SIG-M5 treated with dmso at 0.1 percent for 504 hours (cell line): ENCODE results near the gene ZNF451.
"Not testable (repeated sequence)": the region's sequence is repeated elsewhere in the genome, so short reads cannot be mapped to it uniquely, and the experiment has no call there.

Experiments
- DNase-seq: peaks from one replicate; lab custom pipeline; 2025; ENCODE audit not compliant: unreplicated experiment; lab: John Stamatoyannopoulos, UW

Gene ZNF451

GRCh38 chr6:57089687-57090457 lies at the start of gene ZNF451:
ZNF451 (plus strand) TSS chr6:57090188; CDS start chr6:57090254, 66 bp downstream.
- DNase-seq: peak; percentile 93

DNA sequence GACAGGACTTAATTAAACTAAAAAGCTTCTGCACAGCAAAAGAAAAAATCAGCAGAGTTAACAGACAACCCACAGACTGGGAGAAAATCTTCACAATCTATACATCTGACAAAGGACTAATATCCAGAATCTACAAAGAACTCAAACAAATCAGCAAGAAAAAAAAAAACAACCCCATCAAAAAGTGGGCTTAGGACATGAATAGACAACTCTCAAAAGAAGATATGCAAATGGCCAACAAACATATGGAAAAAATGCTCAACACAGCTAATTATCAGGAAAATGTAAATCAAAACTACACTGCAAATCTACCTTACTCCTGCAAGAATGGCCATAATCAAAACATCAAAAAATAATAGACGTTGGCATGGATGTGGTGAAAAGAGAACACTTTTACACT lies 45.9 kb upstream of the ZNF451 start:
- not testable (repeated sequence) for DNase-seq

GRCh38 chr6:57044568-57044967 lies 45.4 kb upstream of the ZNF451 start:
- no peak for DNase-seq

DNA sequence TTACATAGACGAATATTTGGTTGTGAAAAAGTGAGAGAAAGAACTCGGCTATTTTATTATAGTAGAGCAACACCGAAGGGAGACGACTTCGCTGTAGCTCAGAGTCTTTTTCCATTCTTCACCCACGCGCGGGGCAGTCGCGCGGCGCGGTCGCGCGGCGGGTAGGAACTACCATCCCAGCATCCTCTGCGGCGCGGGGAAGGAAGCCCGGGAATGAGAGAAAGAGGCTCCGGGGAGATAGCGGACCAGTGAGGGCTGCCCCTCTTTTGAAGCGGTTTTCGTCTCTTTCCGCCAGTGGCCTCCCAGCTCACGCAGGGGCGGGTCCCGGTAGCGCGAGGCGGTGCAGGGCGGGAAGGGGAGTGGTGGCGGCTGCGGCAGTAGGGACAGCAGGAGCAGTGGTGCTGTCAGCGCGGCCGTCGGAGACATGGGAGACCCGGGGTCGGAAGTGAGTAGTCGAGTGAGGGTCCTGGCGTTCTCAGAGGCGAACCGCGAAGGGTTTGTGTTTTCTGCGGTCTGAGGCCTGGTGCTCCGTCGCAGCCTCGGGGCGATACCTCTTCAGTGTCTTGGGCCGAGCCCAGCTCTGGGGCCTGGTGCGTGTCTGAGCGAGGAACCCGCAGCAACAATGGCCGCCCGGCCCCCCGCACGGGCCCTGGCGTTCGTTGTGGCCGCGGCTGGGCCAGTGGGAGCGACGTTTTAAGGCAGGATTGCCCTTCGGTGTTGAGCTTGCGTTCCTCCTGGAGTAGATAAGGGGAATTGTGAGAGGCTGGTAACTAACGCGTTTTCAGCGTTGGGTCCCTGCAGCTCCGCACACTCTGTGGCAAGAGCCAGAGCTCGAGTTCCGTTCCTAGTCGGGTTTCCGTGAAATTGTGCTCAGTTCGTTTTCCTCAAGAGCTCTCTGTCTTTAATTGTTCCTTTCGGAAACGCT lies 43.4 kb upstream of the ZNF451 start, which contains the start of gene KIAA1586:
Gene KIAA1586 (plus strand): TSS at position 362 of the 925 bp plus-strand sequence. CDS start 63 bp downstream, at position 425.
- peak; percentile 86 for DNase-seq

GRCh38 chr6:57047257-57047585 lies 42.8 kb upstream of the ZNF451 start:
- not testable (repeated sequence) for DNase-seq

DNA sequence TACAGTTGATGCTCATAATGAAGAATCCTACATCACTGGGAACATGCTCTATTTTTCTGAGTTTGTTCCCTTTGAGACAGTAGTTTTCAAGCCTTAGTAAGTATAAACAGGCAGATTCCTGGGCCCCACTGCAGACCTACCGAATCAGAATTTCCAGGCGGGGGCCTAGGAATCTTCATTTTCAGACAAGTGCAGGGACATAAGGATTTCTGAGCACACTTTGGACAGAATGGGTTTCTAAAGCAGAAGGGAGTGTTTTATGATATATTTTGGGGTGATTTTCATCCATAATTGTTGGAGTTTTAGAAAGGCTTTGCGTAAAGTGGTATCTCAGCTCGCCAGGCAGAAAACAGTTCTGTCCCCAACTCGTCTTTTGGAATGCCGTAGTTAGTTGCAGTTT lies 42.1 kb upstream of the ZNF451 start:
- DNase-seq: not testable (repeated sequence)

DNA sequence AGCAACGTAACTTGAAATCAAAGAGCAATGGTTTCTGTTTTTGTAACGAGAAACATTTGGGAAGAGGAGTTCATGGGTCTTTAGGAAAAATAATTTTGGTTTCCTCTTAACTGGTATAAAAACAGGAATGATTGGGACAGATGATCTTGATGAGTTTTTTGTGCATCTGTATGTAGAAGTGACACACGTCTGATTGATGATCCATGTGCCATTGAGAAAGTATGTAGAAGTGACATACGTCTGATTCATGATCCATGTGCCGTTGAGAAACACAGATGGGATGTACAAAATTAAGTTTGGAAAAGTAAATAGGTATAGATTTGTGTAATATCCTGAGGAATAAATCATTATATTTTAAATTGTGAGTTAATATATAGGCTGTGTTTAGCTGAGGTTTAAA lies 41.4 kb upstream of the ZNF451 start:
- DNase-seq: no peak

- no peak for DNase-seq
These were observed 26.1 kb upstream of the ZNF451 start for GRCh38 chr6:57063847-57064246.

GRCh38 chr6:57064809-57065208 lies 25.2 kb upstream of the ZNF451 start:
- no peak for DNase-seq

- no peak for DNase-seq
These were observed 21.9 kb upstream of the ZNF451 start for GRCh38 chr6:57068061-57068460.

- no peak for DNase-seq
These were observed 20.8 kb upstream of the ZNF451 start for GRCh38 chr6:57069228-57069627.

GRCh38 chr6:57069920-57070331 lies 20.1 kb upstream of the ZNF451 start:
- no peak for DNase-seq

- no peak for DNase-seq
These were observed 17.9 kb upstream of the ZNF451 start for GRCh38 chr6:57072108-57072507.

DNA sequence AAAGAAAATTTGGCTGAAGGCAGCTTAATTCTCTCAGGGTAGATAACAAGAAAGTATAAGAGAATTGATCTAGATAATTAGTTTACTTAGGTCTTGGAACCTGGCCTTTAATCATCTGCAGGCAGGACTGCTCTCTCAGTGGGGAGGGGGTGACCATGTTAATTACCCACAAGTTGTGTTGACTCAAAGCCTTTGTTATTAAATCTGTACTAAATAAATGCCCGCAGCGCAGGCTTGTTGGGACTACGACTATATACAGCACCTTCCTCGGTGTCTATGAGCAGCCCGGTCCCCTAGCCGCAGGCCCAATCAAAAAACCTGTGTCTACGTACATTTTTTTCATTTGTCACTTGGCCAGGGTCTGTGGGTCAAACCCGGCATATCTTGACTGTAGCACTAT lies 15.6 kb upstream of the ZNF451 start:
- no peak for DNase-seq

GRCh38 chr6:57075092-57075491 lies 14.9 kb upstream of the ZNF451 start:
- DNase-seq: no peak

DNA sequence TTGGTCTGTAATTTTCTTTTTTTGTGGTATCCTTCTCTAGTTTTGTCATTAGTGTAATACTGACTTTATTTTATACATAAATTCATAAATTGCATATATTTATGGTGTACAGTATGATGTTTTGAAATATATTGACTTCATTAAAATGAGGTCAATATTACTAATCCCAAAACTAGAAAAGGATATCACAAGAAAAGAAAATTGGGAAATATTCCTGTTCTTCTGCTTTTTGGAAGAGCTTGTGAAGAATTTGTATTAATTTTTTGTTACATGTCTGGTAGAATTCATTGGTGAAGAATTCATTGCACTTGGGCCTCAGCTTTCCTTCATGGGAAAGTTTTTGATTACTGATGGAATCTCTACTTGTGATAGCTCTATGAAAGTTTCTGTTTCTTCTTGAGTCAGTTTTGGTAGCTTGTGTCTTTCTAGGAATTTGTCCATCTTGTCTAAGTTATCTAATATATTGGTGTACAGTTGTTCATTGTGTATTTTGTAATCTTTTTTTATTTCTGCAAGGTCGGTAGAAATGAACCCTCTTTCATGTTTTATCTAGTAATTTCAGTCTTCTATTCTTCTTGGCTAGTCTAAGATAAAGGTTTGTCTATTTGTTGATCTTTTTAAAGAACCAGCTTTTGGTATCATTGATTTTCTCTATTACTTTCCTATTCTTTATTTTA lies 11.3 kb upstream of the ZNF451 start:
- no peak for DNase-seq

- no peak for DNase-seq
These were observed 4.5 kb upstream of the ZNF451 start for GRCh38 chr6:57085471-57085870.

DNA sequence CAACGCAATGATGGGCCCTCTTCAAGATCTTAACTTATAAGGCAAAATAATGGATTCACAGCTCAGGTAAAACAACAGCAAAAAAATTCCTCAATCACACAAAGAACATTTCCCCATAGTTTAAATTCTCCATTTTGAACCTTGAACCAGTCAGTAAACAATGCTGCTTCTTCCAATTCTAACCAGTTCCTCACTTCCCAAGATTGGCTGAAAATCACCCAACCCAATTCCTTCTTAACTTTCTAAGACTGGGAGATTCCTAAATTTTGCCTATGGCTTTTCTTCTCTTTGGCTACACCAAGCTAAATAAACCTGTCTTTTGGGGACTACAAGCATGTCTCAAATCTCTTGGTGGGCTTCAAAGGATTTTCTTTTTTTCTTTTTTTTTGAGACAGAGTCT lies 3.1 kb upstream of the ZNF451 start:
- DNase-seq: no peak

GRCh38 chr6:57087916-57088315 lies 2.1 kb upstream of the ZNF451 start:
- peak; percentile 12 for DNase-seq

- no peak for DNase-seq
These were observed 723 bp upstream of the ZNF451 start for GRCh38 chr6:57089265-57089664.

DNA sequence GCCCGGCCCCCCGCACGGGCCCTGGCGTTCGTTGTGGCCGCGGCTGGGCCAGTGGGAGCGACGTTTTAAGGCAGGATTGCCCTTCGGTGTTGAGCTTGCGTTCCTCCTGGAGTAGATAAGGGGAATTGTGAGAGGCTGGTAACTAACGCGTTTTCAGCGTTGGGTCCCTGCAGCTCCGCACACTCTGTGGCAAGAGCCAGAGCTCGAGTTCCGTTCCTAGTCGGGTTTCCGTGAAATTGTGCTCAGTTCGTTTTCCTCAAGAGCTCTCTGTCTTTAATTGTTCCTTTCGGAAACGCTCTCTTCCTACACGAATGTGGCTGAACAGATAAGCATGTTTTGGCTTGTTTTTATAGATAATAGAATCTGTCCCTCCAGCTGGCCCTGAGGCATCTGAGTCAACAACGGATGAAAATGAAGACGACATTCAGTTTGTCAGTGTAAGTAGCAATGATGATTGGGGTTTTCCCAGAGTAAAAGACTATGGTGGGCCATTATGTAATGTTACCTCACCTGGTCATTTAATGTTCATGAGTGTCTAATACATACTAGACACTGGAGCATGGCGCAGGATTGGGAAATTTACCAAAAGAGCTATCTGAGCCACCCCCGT lies 575 bp downstream of the ZNF451 start:
- not testable (repeated sequence) for DNase-seq
